Central memory CD4-positive, alpha-beta T cell (primary cell): ENCODE measurements around the gene SLC13A1.
"Not testable (repeated sequence)": the region's sequence is repeated elsewhere in the genome, so short reads cannot be mapped to it uniquely, and the experiment has no call there.

Experiments used
- DNase-seq: peaks from one replicate; pipeline ENCODE4 v3.0.0; 2022

The SLC13A1 gene

GRCh38 chr7:123125231-123125630, 74.5 kb downstream of the SLC13A1 start:
- no peak for DNase-seq

- DNase-seq, result no peak
These were observed 76.9 kb downstream of the SLC13A1 start for GRCh38 chr7:123122916-123123315.

DNA sequence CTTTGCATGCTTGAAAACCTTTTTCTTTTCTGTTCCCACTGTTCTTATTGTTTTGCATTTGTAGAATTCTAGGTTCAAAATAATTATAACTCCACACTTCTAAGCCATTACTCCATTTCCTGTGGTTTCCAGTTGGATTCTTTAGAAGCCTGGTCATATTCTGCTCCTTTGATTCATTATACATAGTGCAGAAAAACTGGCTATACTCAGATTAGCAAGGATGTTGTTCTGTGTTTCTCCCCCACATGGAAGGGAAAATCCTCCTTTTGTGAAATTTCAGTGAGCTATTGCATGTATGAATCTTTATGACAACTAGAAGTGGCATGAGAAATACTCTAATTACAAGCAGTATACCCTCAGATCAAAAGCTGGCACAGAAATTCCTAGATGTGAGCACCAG, 79.5 kb downstream of the SLC13A1 start:
- no peak for DNase-seq

- no peak for DNase-seq
These were observed 84.4 kb downstream of the SLC13A1 start for GRCh38 chr7:123115331-123115730.

DNA sequence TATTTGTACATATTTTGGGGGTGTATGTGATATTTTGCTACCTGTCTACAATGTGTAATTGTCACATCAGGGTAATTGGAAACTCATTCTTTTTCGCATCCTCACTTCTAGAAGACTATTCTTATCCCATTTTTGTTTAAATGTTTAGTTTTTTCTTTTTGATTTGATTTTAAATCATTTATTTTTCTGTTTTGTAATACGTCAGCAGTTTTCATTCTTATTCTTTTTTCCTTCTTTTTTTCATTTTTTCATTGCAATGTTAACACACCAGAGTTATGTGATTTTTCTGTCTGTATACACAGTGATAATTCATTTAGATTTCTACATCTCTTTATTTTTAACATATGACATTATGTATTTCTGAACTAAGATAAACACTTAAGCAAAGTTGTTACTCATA, 85.5 kb downstream of the SLC13A1 start:
- no peak for DNase-seq

- no peak for DNase-seq
These were observed 86.9 kb downstream of the SLC13A1 start for GRCh38 chr7:123112833-123113232.

- no peak for DNase-seq
These were observed 100.1 kb downstream of the SLC13A1 start for GRCh38 chr7:123099712-123100111.

- DNase-seq, result no peak
These were observed 102.8 kb downstream of the SLC13A1 start for GRCh38 chr7:123096976-123097375.

- DNase-seq, result no peak
These were observed 103.3 kb downstream of the SLC13A1 start for GRCh38 chr7:123096434-123096833.

DNA sequence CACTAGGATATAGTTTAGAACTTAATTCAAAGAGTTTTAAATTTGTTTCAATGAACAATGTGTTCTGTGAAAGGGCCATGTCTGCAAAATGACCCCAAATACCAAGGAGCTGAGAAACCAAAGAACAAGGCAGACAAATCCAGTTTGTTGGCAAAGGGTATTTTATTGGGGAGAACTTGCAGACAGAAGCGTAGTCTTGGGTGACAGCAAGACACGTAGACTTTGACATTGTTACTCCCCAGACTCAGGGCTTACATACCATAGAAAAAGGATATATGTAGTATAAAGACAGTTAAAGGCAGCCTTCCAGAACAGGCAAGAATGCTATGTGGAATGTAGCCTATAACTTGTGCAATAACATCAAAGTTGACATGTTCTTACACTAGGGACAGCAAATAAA, 109.3 kb downstream of the SLC13A1 start:
- no peak for DNase-seq

DNA sequence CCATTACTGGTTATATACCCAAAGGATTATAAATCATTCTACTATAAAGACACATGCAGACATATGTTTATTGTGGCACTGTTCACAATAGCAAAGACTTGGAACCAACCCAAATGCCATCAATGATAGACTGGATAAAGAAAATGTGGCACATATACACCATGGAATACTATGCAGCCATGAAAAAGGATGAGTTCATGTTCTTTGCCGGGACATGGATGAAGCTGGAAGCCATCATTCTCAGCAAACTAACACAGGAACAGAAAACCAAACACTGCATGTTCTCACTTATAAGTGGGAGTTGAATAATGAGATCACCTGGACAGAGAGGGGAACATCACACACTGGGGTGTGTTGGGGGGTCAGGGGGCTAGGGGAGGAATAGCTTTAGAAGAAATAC, 112.9 kb downstream of the SLC13A1 start:
- DNase-seq, result not testable (repeated sequence)

DNA sequence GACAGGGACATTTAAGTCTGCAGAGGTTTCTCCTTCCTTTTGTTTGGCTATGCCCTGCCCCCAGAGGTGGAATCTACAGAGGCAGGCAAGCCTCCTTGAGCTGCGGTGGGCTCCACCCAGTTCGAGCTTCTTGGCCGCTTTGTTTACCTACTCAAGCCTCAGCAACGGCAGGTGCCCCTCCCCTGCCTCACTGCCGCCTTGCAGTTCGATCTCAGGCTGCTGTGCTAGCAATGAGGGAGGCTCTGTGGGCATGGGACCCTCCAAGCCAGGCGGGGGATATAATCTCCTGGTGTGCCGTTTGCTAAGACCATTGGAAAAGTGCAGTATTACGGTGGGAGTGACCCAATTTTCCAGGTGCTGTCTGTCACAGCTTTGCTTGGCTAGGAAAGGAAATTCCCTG, 114.9 kb downstream of the SLC13A1 start:
- not testable (repeated sequence) for DNase-seq

DNA sequence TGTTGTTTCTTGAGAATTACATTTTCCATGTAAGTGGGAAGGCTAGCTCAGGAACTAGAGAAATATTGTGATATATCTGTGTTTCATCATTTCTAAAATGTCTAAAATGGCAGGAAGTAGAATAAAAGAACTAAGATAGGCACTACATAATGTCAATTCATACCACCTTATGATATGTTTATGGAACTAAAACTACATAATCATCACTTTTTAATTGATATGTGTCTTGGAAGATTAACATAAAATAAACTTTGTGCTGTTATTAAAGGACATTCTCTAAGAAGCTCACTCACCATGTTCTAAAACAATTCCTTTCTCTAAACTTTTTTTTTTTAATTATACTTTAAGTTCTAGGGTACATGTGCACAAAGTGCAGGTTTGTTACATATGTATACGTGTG, 120.7 kb downstream of the SLC13A1 start:
- no peak for DNase-seq

- DNase-seq, result no peak
These were observed 123.8 kb downstream of the SLC13A1 start for GRCh38 chr7:123075838-123076467.

- DNase-seq, result no peak
These were observed 129.0 kb downstream of the SLC13A1 start for GRCh38 chr7:123070702-123071286.

DNA sequence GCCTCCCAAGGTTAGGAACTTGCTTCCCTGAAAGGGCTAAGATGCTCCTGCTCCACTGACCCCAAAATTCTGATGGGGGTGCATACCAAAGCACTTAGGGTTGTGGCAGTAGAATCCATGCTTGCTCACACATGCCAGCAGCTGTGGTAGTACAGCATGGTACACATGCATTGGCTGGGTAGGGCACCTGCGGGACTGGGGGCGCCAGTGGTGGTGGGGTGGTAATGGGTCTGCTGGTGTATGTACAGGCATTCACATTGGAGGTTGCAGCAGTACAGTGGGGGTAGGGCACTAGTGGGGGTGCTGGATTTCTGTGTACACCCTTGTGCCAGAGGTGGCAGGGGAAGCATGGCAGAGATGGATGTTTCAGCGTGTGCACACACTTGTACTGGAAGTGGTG, 132.0 kb downstream of the SLC13A1 start:
- no peak for DNase-seq
